OCI-LY1 (cell line): ENCODE measurements around the gene GMPPA.

ENCODE experiments used
- H2AFZ ChIP-seq: fragments of 200-600 bp; sonication (generic), shearing (Covaris generic); 2 replicates; pipeline ENCODE4 v1.6.0; 2014; ENCODE audit warnings: antibody characterized with exemption, mild to moderate bottlenecking, low read length
- H3F3A ChIP-seq: fragments of 200-600 bp; sonication (generic), shearing (Covaris generic); 2 replicates; pipeline ENCODE4 v1.6.0; 2014; ENCODE audit warnings: mild to moderate bottlenecking, antibody characterized with exemption, low read length, moderate library complexity; ENCODE audit not compliant: insufficient read depth
- H3K27ac ChIP-seq: fragments of 200-600 bp; sonication (generic); 2 replicates; pipeline ENCODE4 v1.5.1; 2014; ENCODE audit warnings: low read length, mixed run types, mild to moderate bottlenecking, low read depth; ENCODE audit not compliant: poor library complexity, severe bottlenecking
- H3K27me3 ChIP-seq: fragments of 200-600 bp; sonication (generic); 2 replicates; pipeline ENCODE4 v1.6.0; 2014; ENCODE audit warnings: antibody characterized with exemption, mild to moderate bottlenecking, low read length, moderate library complexity; ENCODE audit not compliant: insufficient read depth
- H3K36me3 ChIP-seq: fragments of 200-600 bp; sonication (generic); 2 replicates; pipeline ENCODE4 v1.6.1; 2014; ENCODE audit warnings: mild to moderate bottlenecking, antibody characterized with exemption, low read length, moderate library complexity, mixed read lengths; ENCODE audit not compliant: insufficient read depth
- H3K4me1 ChIP-seq: fragments of 200-600 bp; sonication (generic); 2 replicates; pipeline ENCODE4 v1.5.1; 2014; ENCODE audit warnings: mild to moderate bottlenecking, low read length, moderate library complexity; ENCODE audit not compliant: insufficient read depth, severe bottlenecking
- H3K4me2 ChIP-seq: fragments of 200-600 bp; sonication (generic), shearing (Covaris generic); 2 replicates; pipeline ENCODE4 v1.6.1; 2014; ENCODE audit warnings: low read length
- H3K4me3 ChIP-seq: fragments of 200-600 bp; sonication (generic); 2 replicates; pipeline ENCODE4 v1.5.1; 2014; ENCODE audit warnings: low read length, low read depth, mild to moderate bottlenecking, mixed read lengths; ENCODE audit not compliant: poor library complexity, severe bottlenecking
- H3K79me2 ChIP-seq: fragments of 200-600 bp; shearing (Covaris generic); 2 replicates; pipeline ENCODE4 v1.6.1; 2016; ENCODE audit warnings: mixed run types, low read length, mixed read lengths; ENCODE audit not compliant: insufficient read depth
- H3K9ac ChIP-seq: fragments of 200-600 bp; sonication (generic), shearing (Covaris generic); 2 replicates; pipeline ENCODE4 v1.6.1; 2014; ENCODE audit warnings: mild to moderate bottlenecking, low read length, mixed read lengths
- H3K9me2 ChIP-seq: fragments of 200-600 bp; sonication (generic), shearing (Covaris generic); 2 replicates; pipeline ENCODE4 v1.6.1; 2014; ENCODE audit warnings: low read depth, mild to moderate bottlenecking, low read length, mixed read lengths
- H3K9me3 ChIP-seq: fragments of 200-600 bp; shearing (Covaris generic); 2 replicates; pipeline ENCODE4 v1.6.1; 2014; ENCODE audit warnings: low read length, mixed read lengths
- H4K20me1 ChIP-seq: fragments of 200-600 bp; sonication (generic), shearing (Covaris generic); 2 replicates; pipeline ENCODE4 v1.6.0; 2016; ENCODE audit warnings: mild to moderate bottlenecking, low read length; ENCODE audit not compliant: insufficient read depth
- CTCF ChIP-seq: fragments of 200-600 bp; sonication (generic), shearing (Covaris generic); IDR thresholded peaks from 2 replicates; pipeline ENCODE4 v1.5.1; 2017; ENCODE audit warnings: mild to moderate bottlenecking, antibody characterized with exemption, low read length, moderate library complexity, mixed read lengths
- EZH2 ChIP-seq: fragments of 200-600 bp; sonication (generic), shearing (Covaris generic); IDR thresholded peaks from 2 replicates; pipeline ENCODE4 v1.8.0; 2017; ENCODE audit warnings: borderline replicate concordance, mixed run types, mild to moderate bottlenecking, antibody characterized with exemption, low read length, moderate library complexity, mixed read lengths

Gene GMPPA

GRCh38 chr2:219475278-219475677 lies 23.4 kb upstream of the GMPPA start:
- Histone ChIP-seq H4K20me1 (no peaks in the 10 kb centered on the region), H3K27me3 (no peaks in the 10 kb centered on the region), H3K9me2 (no peaks in the 10 kb centered on the region), H3K79me2 (no peaks in the 10 kb centered on the region), H3K4me1 (no peaks in the 10 kb centered on the region), H3F3A (no peaks in the 10 kb centered on the region), H3K27ac (no peak overlapping the region), H3K36me3 (no peaks in the 10 kb centered on the region), H2AFZ (no peak overlapping the region), H3K4me2 (no peak overlapping the region), H3K4me3 (no peak overlapping the region), H3K9me3 (no peaks in the 10 kb centered on the region), H3K9ac (no peak overlapping the region)
- TF ChIP-seq CTCF (no peak), EZH2 (no peak)

- Histone ChIP-seq H3K4me2 (no peak overlapping the region), H3K9ac (no peak overlapping the region), H3K27me3 (no peaks in the 10 kb centered on the region), H3K79me2 (no peaks in the 10 kb centered on the region), H3K27ac (no peak overlapping the region), H3K9me3 (no peaks in the 10 kb centered on the region), H3F3A (no peaks in the 10 kb centered on the region), H3K9me2 (no peaks in the 10 kb centered on the region), H2AFZ (no peak overlapping the region), H3K4me1 (no peaks in the 10 kb centered on the region), H4K20me1 (no peaks in the 10 kb centered on the region), H3K4me3 (no peak overlapping the region), H3K36me3 (no peaks in the 10 kb centered on the region)
- TF ChIP-seq CTCF (peak; percentile 86), EZH2 (no peak)
Observed at GRCh38 chr2:219475697-219476651, 22.7 kb upstream of the GMPPA start.

- H3K36me3 ChIP-seq, result no peaks in the 10 kb centered on the region
- no peak overlapping the region for H3K4me2 ChIP-seq
- H3F3A ChIP-seq, result no peaks in the 10 kb centered on the region
- H3K27me3 ChIP-seq, result no peaks in the 10 kb centered on the region
- TF ChIP-seq CTCF (no peak), EZH2 (no peak)
- no peaks in the 10 kb centered on the region for H4K20me1 ChIP-seq
- H3K9me2 ChIP-seq, result no peaks in the 10 kb centered on the region
- no peak overlapping the region for H3K9ac ChIP-seq
- H3K4me1 ChIP-seq, result no peaks in the 10 kb centered on the region
- H3K9me3 ChIP-seq, result no peaks in the 10 kb centered on the region
- no peak overlapping the region for H3K4me3 ChIP-seq
- no peak overlapping the region for H2AFZ ChIP-seq
- no peaks in the 10 kb centered on the region for H3K79me2 ChIP-seq
- no peak overlapping the region for H3K27ac ChIP-seq
Observed at GRCh38 chr2:219476652-219477151, 22.0 kb upstream of the GMPPA start.
